DOHH2 (cell line): ENCODE data around the gene MOV10L1.

Experiments used
- EZH2phosphoT487 ChIP-seq: fragments of 200-600 bp; sonication (generic); IDR thresholded peaks from 2 replicates; pipeline ENCODE4 v1.6.1; 2017; ENCODE audit warnings: borderline replicate concordance, mild to moderate bottlenecking, antibody characterized with exemption, low read length, moderate library complexity, mixed read lengths
- TF ChIP-seq, protein P1 (sequence below): fragments of 200-600 bp; sonication (generic); IDR thresholded peaks from one replicate; pipeline ENCODE4 v1.5.1; 2014; ENCODE audit warnings: antibody characterized with exemption, mild to moderate bottlenecking, low read depth, low read length; ENCODE audit not compliant: poor library complexity, severe bottlenecking

DNA sequence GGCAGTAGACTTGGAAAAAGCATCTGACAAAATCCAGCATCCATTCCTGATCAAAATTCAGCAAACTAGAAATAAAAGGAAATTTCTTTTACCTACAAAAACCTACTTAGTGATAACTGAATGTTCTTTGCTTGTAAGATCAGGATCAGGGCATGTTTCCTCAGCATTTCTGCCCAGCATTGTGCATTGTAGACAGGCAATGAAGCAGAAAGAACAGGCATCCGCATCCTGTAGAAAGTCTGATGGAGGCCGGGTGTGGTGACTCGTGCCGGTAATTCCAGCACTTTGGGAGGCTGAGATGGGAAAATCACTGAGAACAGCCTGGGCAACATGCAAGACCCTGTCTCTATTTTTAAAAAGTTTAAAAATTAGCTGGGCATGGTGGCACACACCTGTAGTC lies 48.2 kb downstream of the MOV10L1 start:
- TF ChIP-seq, protein P1, sequence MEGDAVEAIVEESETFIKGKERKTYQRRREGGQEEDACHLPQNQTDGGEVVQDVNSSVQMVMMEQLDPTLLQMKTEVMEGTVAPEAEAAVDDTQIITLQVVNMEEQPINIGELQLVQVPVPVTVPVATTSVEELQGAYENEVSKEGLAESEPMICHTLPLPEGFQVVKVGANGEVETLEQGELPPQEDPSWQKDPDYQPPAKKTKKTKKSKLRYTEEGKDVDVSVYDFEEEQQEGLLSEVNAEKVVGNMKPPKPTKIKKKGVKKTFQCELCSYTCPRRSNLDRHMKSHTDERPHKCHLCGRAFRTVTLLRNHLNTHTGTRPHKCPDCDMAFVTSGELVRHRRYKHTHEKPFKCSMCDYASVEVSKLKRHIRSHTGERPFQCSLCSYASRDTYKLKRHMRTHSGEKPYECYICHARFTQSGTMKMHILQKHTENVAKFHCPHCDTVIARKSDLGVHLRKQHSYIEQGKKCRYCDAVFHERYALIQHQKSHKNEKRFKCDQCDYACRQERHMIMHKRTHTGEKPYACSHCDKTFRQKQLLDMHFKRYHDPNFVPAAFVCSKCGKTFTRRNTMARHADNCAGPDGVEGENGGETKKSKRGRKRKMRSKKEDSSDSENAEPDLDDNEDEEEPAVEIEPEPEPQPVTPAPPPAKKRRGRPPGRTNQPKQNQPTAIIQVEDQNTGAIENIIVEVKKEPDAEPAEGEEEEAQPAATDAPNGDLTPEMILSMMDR = no peak
- no peak for TF ChIP-seq EZH2phosphoT487
